KMS-11 (cell line): ENCODE data around the gene MYH15.

Experiments used
- H2AFZ ChIP-seq: fragments of 200-600 bp; sonication (generic); 2 replicates; pipeline ENCODE4 v1.6.1; 2016; ENCODE audit warnings: antibody characterized with exemption, mixed run types, low read depth
- H3K27ac ChIP-seq: fragments of 200-600 bp; sonication (generic); 2 replicates; pipeline ENCODE4 v1.6.1; 2016; ENCODE audit warnings: mild to moderate bottlenecking, mixed run types
- H3K27me3 ChIP-seq: fragments of 200-600 bp; sonication (generic); 2 replicates; pipeline ENCODE4 v1.6.1; 2017; ENCODE audit warnings: mild to moderate bottlenecking, low read depth, mixed run types, moderate library complexity; ENCODE audit not compliant: insufficient read depth
- H3K36me3 ChIP-seq: fragments of 200-600 bp; sonication (generic); 2 replicates; pipeline ENCODE4 v1.6.1; 2017; ENCODE audit warnings: mild to moderate bottlenecking, mixed run types; ENCODE audit not compliant: insufficient read depth
- H3K4me1 ChIP-seq: fragments of 200-600 bp; sonication (generic); 2 replicates; pipeline ENCODE4 v1.6.1; 2016; ENCODE audit warnings: mild to moderate bottlenecking, low read depth, mixed run types; ENCODE audit not compliant: poor library complexity, severe bottlenecking
- H3K4me2 ChIP-seq: fragments of 200-600 bp; sonication (generic); 2 replicates; pipeline ENCODE4 v1.7.0; 2016; ENCODE audit warnings: mild to moderate bottlenecking, mixed run types
- H3K4me3 ChIP-seq: fragments of 200-600 bp; sonication (generic); IDR thresholded peaks from 2 replicates; pipeline ENCODE4 v1.6.1; 2017; ENCODE audit warnings: low read depth, low read length, mixed read lengths; ENCODE audit not compliant: insufficient read depth
- H3K79me2 ChIP-seq: fragments of 200-600 bp; sonication (generic); 2 replicates; pipeline ENCODE4 v1.6.1; 2016; ENCODE audit warnings: low read depth, mixed run types; ENCODE audit not compliant: insufficient read depth
- H3K9ac ChIP-seq: fragments of 200-600 bp; sonication (generic); 2 replicates; pipeline ENCODE4 v1.6.1; 2016; ENCODE audit warnings: mild to moderate bottlenecking, mixed run types
- H4K20me1 ChIP-seq: fragments of 200-600 bp; sonication (generic); 2 replicates; pipeline ENCODE4 v1.6.1; 2016; ENCODE audit warnings: mild to moderate bottlenecking, mixed run types; ENCODE audit not compliant: insufficient read depth
- TF ChIP-seq, protein P1 (sequence below): fragments of 200-600 bp; sonication (generic); conservative IDR thresholded peaks from 2 replicates; pipeline ENCODE4 v1.6.1; 2017; ENCODE audit warnings: low read depth, mild to moderate bottlenecking, antibody characterized with exemption, low read length, moderate library complexity, mixed read lengths

MYH15 gene

DNA sequence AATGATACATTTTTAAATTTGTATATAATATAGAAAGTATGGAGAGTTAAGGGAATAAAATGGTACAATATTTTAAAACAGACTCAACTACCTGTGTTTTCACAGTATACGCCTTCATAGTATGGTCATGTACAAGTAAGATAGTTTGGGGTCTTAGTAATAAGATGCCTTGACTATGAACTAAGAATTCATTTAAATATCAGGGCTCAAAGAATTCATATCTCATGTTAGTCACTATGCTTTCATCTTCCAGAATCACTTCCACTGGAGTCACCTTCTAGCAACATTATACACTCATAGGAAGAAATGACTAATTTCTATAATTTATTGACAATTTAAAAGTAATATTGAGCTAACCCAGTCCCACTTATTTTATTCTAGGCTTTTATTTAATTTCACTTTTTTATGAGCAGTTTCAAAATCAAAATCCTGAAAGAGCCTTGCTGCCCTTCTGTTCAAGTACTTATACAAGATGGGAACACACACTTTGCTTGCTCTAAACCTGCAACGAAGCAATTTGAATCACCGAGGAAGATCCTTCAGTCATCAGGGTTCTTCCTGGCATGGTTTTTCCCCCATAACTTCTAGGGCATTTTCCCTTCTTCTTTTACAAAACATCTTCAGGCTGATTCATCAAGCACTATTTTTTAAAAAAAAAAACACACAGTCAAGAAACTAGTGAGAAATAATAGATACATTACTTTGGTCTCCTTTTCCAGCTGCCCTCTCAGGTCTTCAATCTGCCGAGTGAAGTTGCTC, 94.1 kb downstream of the MYH15 start:
- TF ChIP-seq, protein P1, sequence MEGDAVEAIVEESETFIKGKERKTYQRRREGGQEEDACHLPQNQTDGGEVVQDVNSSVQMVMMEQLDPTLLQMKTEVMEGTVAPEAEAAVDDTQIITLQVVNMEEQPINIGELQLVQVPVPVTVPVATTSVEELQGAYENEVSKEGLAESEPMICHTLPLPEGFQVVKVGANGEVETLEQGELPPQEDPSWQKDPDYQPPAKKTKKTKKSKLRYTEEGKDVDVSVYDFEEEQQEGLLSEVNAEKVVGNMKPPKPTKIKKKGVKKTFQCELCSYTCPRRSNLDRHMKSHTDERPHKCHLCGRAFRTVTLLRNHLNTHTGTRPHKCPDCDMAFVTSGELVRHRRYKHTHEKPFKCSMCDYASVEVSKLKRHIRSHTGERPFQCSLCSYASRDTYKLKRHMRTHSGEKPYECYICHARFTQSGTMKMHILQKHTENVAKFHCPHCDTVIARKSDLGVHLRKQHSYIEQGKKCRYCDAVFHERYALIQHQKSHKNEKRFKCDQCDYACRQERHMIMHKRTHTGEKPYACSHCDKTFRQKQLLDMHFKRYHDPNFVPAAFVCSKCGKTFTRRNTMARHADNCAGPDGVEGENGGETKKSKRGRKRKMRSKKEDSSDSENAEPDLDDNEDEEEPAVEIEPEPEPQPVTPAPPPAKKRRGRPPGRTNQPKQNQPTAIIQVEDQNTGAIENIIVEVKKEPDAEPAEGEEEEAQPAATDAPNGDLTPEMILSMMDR: no peak
- H3K27ac ChIP-seq: no peak overlapping the region
- H3K4me1 ChIP-seq: no peaks in the 10 kb centered on the region
- no peaks in the 10 kb centered on the region for H3K27me3 ChIP-seq
- H3K4me3 ChIP-seq: no peak overlapping the region
- H2AFZ ChIP-seq: no peak overlapping the region
- H3K79me2 ChIP-seq: no peaks in the 10 kb centered on the region
- H3K4me2 ChIP-seq: no peak overlapping the region
- no peaks in the 10 kb centered on the region for H3K36me3 ChIP-seq
- H3K9ac ChIP-seq: no peak overlapping the region
- H4K20me1 ChIP-seq: no peaks in the 10 kb centered on the region

DNA sequence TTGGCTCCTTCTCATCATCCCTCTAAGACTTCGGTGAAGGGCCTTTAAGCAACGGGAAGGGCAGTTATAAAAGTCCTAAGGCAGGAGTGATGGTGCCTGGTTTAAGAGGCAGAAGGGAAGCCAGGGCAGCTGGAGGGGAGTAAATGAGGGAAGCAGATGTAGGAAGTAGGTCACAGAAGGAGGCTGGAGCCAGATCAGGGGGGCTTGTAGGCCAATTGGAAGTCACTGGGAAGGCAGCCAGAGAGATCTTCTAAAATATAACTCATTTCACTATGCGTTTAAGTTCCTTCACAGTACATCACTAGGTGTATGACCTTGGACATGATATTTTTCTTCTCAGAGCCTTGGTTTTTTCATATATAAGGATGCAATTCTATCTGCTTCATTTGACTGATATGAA, 94.7 kb downstream of the MYH15 start:
- no peak overlapping the region for H3K27ac ChIP-seq
- no peak overlapping the region for H3K4me2 ChIP-seq
- no peak overlapping the region for H2AFZ ChIP-seq
- H3K4me1 ChIP-seq: no peaks in the 10 kb centered on the region
- H4K20me1 ChIP-seq: no peaks in the 10 kb centered on the region
- H3K27me3 ChIP-seq: no peaks in the 10 kb centered on the region
- no peak overlapping the region for H3K4me3 ChIP-seq
- no peaks in the 10 kb centered on the region for H3K79me2 ChIP-seq
- no peaks in the 10 kb centered on the region for H3K36me3 ChIP-seq
- TF ChIP-seq, protein P1: no peak
- H3K9ac ChIP-seq: no peak overlapping the region

DNA sequence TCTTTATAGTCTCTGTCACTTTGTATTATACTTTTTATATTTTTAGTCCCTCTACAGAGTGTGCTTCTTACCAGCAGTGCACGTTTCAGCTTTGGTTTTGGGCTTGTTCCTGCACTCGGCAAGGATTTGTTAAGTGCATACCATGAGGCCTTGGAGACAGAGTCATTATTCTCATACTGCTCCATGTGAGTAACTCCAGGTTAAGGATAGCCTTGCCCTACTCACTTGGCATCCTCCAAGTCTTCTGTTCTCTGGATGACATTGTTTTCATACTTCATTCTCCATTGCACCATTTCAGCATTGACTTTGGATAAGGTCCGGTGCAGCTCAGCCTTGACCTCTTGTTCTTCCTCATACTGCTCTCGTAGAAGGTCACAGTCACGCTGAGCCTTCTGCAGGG, 96.4 kb downstream of the MYH15 start:
- H3K4me3 ChIP-seq: no peak overlapping the region
- TF ChIP-seq, protein P1: no peak
- no peaks in the 10 kb centered on the region for H3K36me3 ChIP-seq
- H3K4me2 ChIP-seq: no peak overlapping the region
- H3K9ac ChIP-seq: no peak overlapping the region
- H3K4me1 ChIP-seq: no peaks in the 10 kb centered on the region
- no peaks in the 10 kb centered on the region for H4K20me1 ChIP-seq
- no peak overlapping the region for H3K27ac ChIP-seq
- no peak overlapping the region for H2AFZ ChIP-seq
- no peaks in the 10 kb centered on the region for H3K79me2 ChIP-seq
- H3K27me3 ChIP-seq: no peaks in the 10 kb centered on the region

DNA sequence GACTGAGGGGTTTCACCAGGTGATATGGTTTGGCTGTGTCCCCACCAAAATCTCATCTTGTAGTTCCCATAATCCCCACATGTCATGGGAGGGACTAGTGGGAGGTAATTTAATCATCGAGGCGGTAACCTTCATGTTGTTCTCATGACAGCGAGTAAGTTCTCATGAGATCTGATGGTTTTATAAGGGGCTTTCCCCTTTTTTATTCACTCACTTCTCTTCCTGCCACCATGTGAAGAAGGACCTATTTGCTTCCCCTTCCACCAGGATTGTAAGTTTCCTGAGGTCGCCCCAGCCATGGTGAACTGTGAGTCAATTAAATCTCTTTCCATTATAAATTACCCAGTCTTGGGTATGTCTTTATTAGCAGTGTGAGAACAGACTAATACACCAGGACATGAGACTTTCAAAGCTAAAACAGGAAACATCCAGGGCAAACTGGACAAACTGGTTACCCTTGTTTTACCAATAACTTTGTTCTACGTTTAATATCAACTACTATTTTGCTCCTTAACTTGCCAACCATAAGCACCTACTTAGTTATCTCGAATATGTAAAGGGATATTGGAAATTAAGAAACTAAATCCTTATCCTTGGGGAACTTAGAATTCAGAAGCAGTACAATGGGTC, 98.2 kb downstream of the MYH15 start:
- no peaks in the 10 kb centered on the region for H3K36me3 ChIP-seq
- H2AFZ ChIP-seq: no peak overlapping the region
- H3K9ac ChIP-seq: no peak overlapping the region
- no peaks in the 10 kb centered on the region for H3K27me3 ChIP-seq
- H3K4me2 ChIP-seq: no peak overlapping the region
- H3K4me1 ChIP-seq: no peaks in the 10 kb centered on the region
- no peaks in the 10 kb centered on the region for H3K79me2 ChIP-seq
- no peaks in the 10 kb centered on the region for H4K20me1 ChIP-seq
- TF ChIP-seq, protein P1: no peak
- H3K27ac ChIP-seq: no peak overlapping the region
- no peak overlapping the region for H3K4me3 ChIP-seq
